Peyer's patch (tissue), 4 donors: ENCODE measurements around the gene ACSL6.

Experiments used
- CTCF ChIP-seq, 6 experiments: fragments of 450-650 bp in 4 of 6; fragments of 200-600 bp in 2 of 6; sonication (generic) in 1 of 6; IDR thresholded peaks; one replicate each; pipeline ENCODE4 v1.5.1; 2017 to 2019; ENCODE audit warnings: antibody characterized with exemption in 6 of 6, mild to moderate bottlenecking in 3 of 6, moderate library complexity in 1 of 6
- POLR2A ChIP-seq, 2 donors: fragments of 450-650 bp; IDR thresholded peaks; one replicate each; pipeline ENCODE4 v1.5.1; 2017; ENCODE audit warnings: antibody characterized with exemption in 2 of 2, mild to moderate bottlenecking in 2 of 2, moderate library complexity in 2 of 2

- TF ChIP-seq CTCF (IDR thresholded peaks at IDR 0.05) (no peak), POLR2A (IDR thresholded peaks at IDR 0.05) (no peak)
Measured at GRCh38 chr5:132005591-132005990, 5.9 kb downstream of the ACSL6 start.
